Choroid plexus epithelial cell (primary cell): Measurements from ENCODE around the gene MINDY4.
A peak's percentile ranks its signal among the peaks of the same experiment; 100 is the strongest.

Experiments used
- DNase-seq: peaks from one replicate; pipeline ENCODE4 v3.0.0-alpha.2; 2010; ENCODE audit warnings: low read depth
- H3K4me3 ChIP-seq: 2 replicates; pipeline ENCODE4 v1.5.1; 2011; ENCODE audit warnings: low read depth, mild to moderate bottlenecking, control low read depth, low read length, moderate library complexity
- TF ChIP-seq, protein P1 (sequence below): conservative IDR thresholded peaks from 2 replicates; pipeline ENCODE4 v1.5.1; 2011; ENCODE audit warnings: low read depth, mild to moderate bottlenecking, control low read depth, inconsistent platforms, low read length, moderate library complexity

MINDY4 gene

DNA sequence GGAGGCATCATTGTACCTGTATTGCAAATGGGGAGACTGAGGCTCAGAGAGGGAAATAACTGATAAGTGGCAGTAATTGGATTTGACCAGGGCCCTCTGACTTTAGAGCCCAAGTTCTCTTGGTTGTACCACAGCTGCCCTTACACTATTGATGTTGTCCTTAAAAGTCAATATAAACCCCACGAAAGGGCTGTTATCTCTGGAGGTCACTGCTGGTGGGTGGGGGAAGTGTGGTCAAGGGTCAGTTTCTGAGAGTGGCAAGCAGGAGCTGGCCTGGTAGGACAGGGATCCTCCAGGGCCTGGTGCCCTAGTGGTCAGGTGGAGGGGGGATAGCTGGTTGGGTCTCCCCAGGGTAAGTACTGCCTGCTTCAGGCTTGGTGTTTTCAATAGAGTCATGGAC lies 96.3 kb downstream of the MINDY4 start:
- TF ChIP-seq, protein P1, sequence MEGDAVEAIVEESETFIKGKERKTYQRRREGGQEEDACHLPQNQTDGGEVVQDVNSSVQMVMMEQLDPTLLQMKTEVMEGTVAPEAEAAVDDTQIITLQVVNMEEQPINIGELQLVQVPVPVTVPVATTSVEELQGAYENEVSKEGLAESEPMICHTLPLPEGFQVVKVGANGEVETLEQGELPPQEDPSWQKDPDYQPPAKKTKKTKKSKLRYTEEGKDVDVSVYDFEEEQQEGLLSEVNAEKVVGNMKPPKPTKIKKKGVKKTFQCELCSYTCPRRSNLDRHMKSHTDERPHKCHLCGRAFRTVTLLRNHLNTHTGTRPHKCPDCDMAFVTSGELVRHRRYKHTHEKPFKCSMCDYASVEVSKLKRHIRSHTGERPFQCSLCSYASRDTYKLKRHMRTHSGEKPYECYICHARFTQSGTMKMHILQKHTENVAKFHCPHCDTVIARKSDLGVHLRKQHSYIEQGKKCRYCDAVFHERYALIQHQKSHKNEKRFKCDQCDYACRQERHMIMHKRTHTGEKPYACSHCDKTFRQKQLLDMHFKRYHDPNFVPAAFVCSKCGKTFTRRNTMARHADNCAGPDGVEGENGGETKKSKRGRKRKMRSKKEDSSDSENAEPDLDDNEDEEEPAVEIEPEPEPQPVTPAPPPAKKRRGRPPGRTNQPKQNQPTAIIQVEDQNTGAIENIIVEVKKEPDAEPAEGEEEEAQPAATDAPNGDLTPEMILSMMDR: no peak
- H3K4me3 ChIP-seq: no peak overlapping the region
- no peak for DNase-seq

DNA sequence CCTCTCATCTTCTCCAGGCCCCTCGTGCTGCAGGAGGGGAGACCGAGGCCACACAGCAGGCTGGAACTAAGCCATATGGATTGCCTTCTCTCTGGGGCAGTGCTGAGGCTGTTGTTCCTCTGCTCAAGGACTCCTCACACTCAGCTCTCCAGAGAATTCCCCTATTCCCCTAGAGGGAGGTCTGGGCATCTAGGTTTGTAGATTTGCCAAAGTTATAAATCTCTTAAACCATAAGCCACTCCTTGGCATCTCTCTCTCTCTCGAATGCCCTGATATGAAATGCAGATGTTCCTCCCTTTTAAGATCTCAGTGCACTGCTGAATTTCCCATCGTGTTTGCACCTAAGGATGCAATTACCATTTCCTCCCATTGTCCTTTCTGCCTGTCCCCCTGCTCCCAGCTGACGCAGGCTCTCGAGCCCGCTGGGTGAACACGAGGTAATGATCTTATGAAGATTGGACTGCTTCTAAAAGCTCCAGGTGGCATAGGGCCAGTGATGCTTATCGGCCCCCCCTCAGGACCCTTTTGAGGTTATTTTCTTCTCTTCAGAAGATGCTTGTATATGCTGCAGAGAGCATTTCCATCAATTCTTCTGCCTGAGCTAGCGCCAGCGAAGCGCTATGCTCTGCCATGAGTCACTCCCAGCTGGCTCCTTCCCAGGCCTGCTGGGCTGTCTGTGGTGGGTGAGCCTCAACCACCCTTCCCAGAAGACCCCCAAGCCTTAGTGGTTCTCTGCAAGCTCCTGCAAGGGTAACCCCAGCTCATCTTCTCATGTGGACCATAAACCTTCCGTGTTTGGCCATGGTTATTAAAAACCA lies 98.8 kb downstream of the MINDY4 start:
- TF ChIP-seq, protein P1: no peak
- DNase-seq: peak; percentile 33
- no peak overlapping the region for H3K4me3 ChIP-seq

DNA sequence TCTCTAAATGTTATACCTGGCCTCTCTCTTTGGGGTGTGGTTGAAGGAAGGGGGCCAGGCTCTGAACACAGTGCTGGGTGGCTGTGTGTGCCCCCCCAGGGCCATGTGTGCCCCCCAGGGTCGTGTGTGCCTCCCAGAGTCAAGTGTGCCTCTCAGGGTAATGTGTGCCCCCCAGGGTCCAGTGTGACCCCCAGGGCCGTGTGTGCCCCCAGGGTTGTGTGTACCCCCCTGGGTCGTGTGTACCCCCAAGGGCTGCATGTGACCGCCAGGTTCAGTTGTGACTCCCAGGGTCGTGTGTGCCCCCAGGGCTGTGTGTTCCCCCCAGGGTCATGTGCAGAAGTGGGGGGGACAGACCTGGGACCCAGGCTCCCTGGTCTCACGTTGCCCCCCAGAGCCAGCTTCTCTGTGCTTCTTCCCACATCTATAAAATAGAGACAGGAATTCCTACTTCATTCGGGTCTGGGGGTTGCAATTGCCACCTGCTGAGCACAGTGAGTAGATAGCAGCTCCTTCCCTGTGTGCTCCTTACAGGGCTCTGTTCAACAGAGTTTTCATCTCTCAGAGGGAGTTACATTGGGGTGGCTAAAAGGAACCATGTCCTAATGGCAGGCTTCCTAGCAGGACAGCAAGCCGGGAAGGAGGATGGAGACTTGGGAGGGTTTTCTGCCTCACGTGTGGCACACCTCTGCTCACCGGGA lies 99.8 kb downstream of the MINDY4 start:
- TF ChIP-seq, protein P1: no peak
- no peak for DNase-seq
- H3K4me3 ChIP-seq: no peak overlapping the region

DNA sequence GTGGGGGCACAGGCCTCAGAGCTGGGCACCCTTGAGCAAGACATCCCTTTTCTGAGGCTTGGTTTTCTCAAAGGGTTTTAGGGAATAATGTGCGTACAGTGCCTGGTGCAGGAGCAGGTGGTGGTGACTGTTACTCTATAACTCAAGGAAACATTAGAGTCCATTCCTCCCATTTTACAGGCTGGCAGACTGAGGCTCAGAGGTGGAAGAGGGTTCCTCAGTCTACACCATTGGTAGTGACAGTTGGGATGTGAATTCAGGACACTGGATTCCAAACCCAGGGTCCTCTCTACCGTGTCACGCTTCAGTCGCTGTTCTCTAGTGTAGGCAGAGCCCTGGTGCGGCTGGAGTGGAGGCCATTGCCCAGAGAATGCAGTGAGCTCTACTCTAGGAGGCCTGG lies 100.4 kb downstream of the MINDY4 start:
- DNase-seq: no peak
- TF ChIP-seq, protein P1: no peak
- no peak overlapping the region for H3K4me3 ChIP-seq

DNA sequence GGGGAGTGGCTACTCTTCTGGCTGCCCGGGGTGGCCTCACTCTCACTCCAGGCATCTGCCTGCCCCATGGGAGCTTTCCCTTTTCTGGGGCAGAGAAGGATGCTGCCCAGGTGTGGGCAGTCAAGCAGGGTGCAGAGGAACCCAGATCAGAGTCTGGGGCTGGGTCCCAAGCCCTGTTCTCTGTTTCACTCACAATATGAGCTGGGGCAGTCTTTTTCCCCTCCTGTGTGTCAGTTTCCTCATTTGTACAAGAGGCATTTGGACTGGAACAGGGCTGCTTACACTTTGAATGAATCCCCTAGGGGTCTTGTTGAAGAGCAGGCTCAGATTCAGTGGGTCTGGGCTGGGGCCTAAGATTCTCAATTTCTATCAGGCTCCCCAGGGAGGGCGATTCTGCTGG lies 102.0 kb downstream of the MINDY4 start:
- TF ChIP-seq, protein P1: no peak
- H3K4me3 ChIP-seq: no peak overlapping the region

DNA sequence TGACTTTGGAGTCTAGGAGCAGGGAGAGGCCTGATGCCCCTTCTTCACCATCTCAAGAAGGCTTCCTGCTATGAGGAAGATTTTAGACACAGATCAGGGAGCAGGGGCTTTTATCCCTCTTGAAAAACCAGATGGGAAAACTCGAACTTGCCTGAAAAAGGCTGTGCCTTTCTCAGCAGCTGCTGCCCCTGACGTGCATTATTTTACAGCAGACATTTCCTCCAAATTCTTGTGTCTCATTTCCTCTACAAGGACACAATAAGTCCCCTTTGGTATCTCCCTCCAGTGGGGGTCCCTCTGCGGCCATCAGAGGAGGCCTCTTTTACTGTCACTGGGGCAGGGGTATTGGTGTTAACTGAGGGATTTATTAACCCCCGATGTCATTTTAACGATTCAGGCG lies 102.4 kb downstream of the MINDY4 start:
- H3K4me3 ChIP-seq: no peak overlapping the region
- no peak for DNase-seq
- TF ChIP-seq, protein P1: no peak

More for the DNA sequence above, 102.0 kb downstream of the MINDY4 start:
- DNase-seq: no peak
